ENCODE results near the gene PTPN11. TPM values are rescaled to one million over a fixed set of nuclear protein-coding genes. Genes with fewer than 3 reads are reported as not detected.
"Not testable (repeated sequence)": the region's sequence is repeated elsewhere in the genome, so short reads cannot be mapped to it uniquely, and the experiment has no call there.

The PTPN11 gene
- total and polyA plus RNA-seq, 2 donors from 2014 or later = 20.0 to 105 TPM

- H3K27me3 ChIP-seq (ENCODE audit: control insufficient read depth, insufficient read depth, low read length) = no peaks in the 10 kb centered on the region
- no peak for DNase-seq
- peaks cover 0 to 15% (median 14%) of the 10 kb centered on the region in 3 donors for H3K36me3 ChIP-seq (ENCODE audit: control insufficient read depth in 2 of 3, insufficient read depth in 3 of 3, low read length in 3 of 3)
- H3K4me3 ChIP-seq (ENCODE audit: low read length in 3 of 3) = no peak overlapping the region
- TF ChIP-seq CTCF (IDR thresholded peaks at IDR 0.05; ENCODE audit: borderline replicate concordance, extremely low read depth, insufficient read depth) = no peak
- FAIRE-seq = no peak
- no peak overlapping the region for H3K9ac ChIP-seq (ENCODE audit: low read length in 3 of 3)
- no peak overlapping the region for H3K27ac ChIP-seq (ENCODE audit: low read depth in 2 of 2, low read length in 2 of 2)
- H3K4me1 ChIP-seq (ENCODE audit: control insufficient read depth in 2 of 3, insufficient read depth in 2 of 3, low read depth in 1 of 3, low read length in 3 of 3) = no peaks in the 10 kb centered on the region
- H3K9me3 ChIP-seq (ENCODE audit: control insufficient read depth in 2 of 3, insufficient read depth in 1 of 3, low read length in 3 of 3) = no peaks in the 10 kb centered on the region
- intact Hi-C loops (cut with DNase I) = no loop called here
Observed at GRCh38 chr12:112450725-112451124, 32.0 kb downstream of the PTPN11 start.

- no peak overlapping the region for H3K27ac ChIP-seq (ENCODE audit: low read depth in 2 of 2, low read length in 2 of 2)
Observed at GRCh38 chr12:112456029-112456428, 37.3 kb downstream of the PTPN11 start.

GRCh38 chr12:112457142-112457541, 38.4 kb downstream of the PTPN11 start:
- intact Hi-C loops (cut with DNase I); H3K4me3 ChIP-seq (ENCODE audit: low read length in 3 of 3); H3K27ac ChIP-seq (ENCODE audit: low read depth in 2 of 2, low read length in 2 of 2); H3K27me3 ChIP-seq (ENCODE audit: control insufficient read depth, insufficient read depth, low read length); FAIRE-seq; H3K9me3 ChIP-seq (ENCODE audit: control insufficient read depth in 2 of 3, insufficient read depth in 1 of 3, low read length in 3 of 3); H3K4me1 ChIP-seq (ENCODE audit: control insufficient read depth in 2 of 3, insufficient read depth in 2 of 3, low read depth in 1 of 3, low read length in 3 of 3); DNase-seq; H3K9ac ChIP-seq (ENCODE audit: low read length in 3 of 3): not testable (repeated sequence)
- H3K36me3 ChIP-seq (ENCODE audit: control insufficient read depth in 2 of 3, insufficient read depth in 3 of 3, low read length in 3 of 3) = peaks cover 4 to 24% (median 14%) of the 10 kb centered on the region in 3 donors

More at GRCh38 chr12:112456029-112456428, 37.3 kb downstream of the PTPN11 start:
- Histone ChIP-seq H3K36me3 (ENCODE audit: control insufficient read depth in 2 of 3, insufficient read depth in 3 of 3, low read length in 3 of 3) (peaks cover 4 to 24% (median 17%) of the 10 kb centered on the region in 3 donors), H3K27me3 (ENCODE audit: control insufficient read depth, insufficient read depth, low read length) (no peaks in the 10 kb centered on the region), H3K9me3 (ENCODE audit: control insufficient read depth in 2 of 3, insufficient read depth in 1 of 3, low read length in 3 of 3) (no peaks in the 10 kb centered on the region), H3K9ac (ENCODE audit: low read length in 3 of 3) (no peak overlapping the region), H3K4me1 (ENCODE audit: control insufficient read depth in 2 of 3, insufficient read depth in 2 of 3, low read depth in 1 of 3, low read length in 3 of 3) (no peaks in the 10 kb centered on the region), H3K4me3 (ENCODE audit: low read length in 3 of 3) (no peak overlapping the region)
- intact Hi-C loops (cut with DNase I) = no loop called here
- no peak for TF ChIP-seq CTCF (IDR thresholded peaks at IDR 0.05; ENCODE audit: borderline replicate concordance, extremely low read depth, insufficient read depth)
- no peak for DNase-seq
- no peak for FAIRE-seq

- H3K9me3 ChIP-seq (ENCODE audit: control insufficient read depth in 2 of 3, insufficient read depth in 1 of 3, low read length in 3 of 3) = no peaks in the 10 kb centered on the region
- H3K27me3 ChIP-seq (ENCODE audit: control insufficient read depth, insufficient read depth, low read length) = no peaks in the 10 kb centered on the region
- no peak overlapping the region for H3K27ac ChIP-seq (ENCODE audit: low read depth in 2 of 2, low read length in 2 of 2)
- H3K4me3 ChIP-seq (ENCODE audit: low read length in 3 of 3) = no peak overlapping the region
- H3K36me3 ChIP-seq (ENCODE audit: control insufficient read depth in 2 of 3, insufficient read depth in 3 of 3, low read length in 3 of 3) = peaks cover 4 to 24% (median 13%) of the 10 kb centered on the region in 3 donors
- DNase-seq (no peak), FAIRE-seq (no peak)
- H3K4me1 ChIP-seq (ENCODE audit: control insufficient read depth in 2 of 3, insufficient read depth in 2 of 3, low read depth in 1 of 3, low read length in 3 of 3) = no peaks in the 10 kb centered on the region
- H3K9ac ChIP-seq (ENCODE audit: low read length in 3 of 3) = no peak overlapping the region
- intact Hi-C loops (cut with DNase I) = no loop called here
- TF ChIP-seq CTCF (IDR thresholded peaks at IDR 0.05; ENCODE audit: borderline replicate concordance, extremely low read depth, insufficient read depth) = no peak
Observed at GRCh38 chr12:112458330-112458729, 39.6 kb downstream of the PTPN11 start.

All from kidney (tissue), 14 donors.